Progenitor cell of endocrine pancreas (in vitro differentiated cells): ENCODE results near the gene TSFM. TPM values are rescaled to one million over a fixed set of nuclear protein-coding genes. Genes with fewer than 3 reads are reported as not detected.

Experiments used
- DNase-seq: peaks from one replicate; pipeline ENCODE4 v3.0.0; 2021; ENCODE audit warnings: low spot score; ENCODE audit not compliant: unreplicated experiment
- H3K27ac Mint-ChIP-seq: 2 replicates; pipeline ENCODE4 v1.8.0; 2021; ENCODE audit warnings: mild to moderate bottlenecking, moderate library complexity, mixed read lengths
- H3K27me3 Mint-ChIP-seq: 2 replicates; pipeline ENCODE4 v1.8.0; 2021; ENCODE audit warnings: mixed read lengths
- H3K36me3 Mint-ChIP-seq: 2 replicates; pipeline ENCODE4 v1.8.0; 2022; ENCODE audit warnings: mixed read lengths; ENCODE audit not compliant: insufficient read depth
- H3K4me1 Mint-ChIP-seq: 2 replicates; pipeline ENCODE4 v1.8.0; 2021; ENCODE audit warnings: low read depth, mixed read lengths
- H3K4me3 Mint-ChIP-seq: 2 replicates; pipeline ENCODE4 v1.8.0; 2021; ENCODE audit warnings: low read depth, mild to moderate bottlenecking, moderate library complexity, mixed read lengths
- H3K9me3 Mint-ChIP-seq: 2 replicates; pipeline ENCODE4 v1.8.0; 2021; ENCODE audit warnings: low read depth, mixed read lengths
- total RNA-seq: library from RNA; stranded (reverse); gene quantifications from 2 replicates; pipeline ENCODE4 v1.2.1, GENCODE V29; 2021
- TF ChIP-seq, protein P1 (sequence below): fragments of 200-600 bp; sonication (generic); IDR thresholded peaks from one replicate; pipeline ENCODE4 v1.5.0; 2021; ENCODE audit warnings: antibody characterized with exemption, mild to moderate bottlenecking; ENCODE audit not compliant: unreplicated experiment

Gene TSFM
- total RNA-seq, 1 donor from 2014 or later = 25.7 TPM

DNA sequence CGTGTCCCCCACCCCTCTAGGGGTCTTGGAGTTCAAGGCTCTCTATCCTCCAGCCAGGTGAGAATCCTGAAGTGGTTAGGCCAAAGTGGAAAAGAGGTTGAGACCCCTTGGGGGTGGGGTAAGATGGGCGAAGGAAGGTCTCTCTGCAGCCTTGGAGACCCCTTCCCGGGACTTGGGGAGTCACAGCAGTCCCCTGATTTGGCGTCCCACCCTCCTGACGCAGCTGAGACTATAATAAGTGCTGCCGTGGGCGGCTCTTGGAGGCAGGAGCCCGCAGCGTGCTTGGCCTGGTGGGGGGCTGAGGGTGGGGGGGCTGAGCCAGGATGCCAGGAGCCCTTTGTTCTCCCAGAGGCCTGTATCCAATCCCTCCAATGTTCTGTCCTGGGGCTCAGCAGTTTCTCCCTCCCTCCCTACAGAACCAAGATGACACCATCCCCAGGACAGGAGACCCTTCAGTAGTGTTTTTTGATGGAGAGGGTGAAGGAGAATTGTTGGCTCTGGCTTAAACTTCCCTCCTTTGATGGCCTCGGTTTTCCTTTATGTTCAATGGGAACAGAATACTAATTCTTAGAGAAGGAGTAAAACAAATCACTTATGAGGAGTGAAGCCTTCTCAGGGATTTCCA lies 42.6 kb upstream of the TSFM start:
- Mint-ChIP-seq H3K27ac (no peak overlapping the region), H3K4me1 (peaks cover 15% of the 10 kb centered on the region), H3K36me3 (no peaks in the 10 kb centered on the region), H3K4me3 (no peak overlapping the region), H3K9me3 (no peaks in the 10 kb centered on the region), H3K27me3 (peaks cover 68% of the 10 kb centered on the region)
- no peak for DNase-seq
- TF ChIP-seq, protein P1, sequence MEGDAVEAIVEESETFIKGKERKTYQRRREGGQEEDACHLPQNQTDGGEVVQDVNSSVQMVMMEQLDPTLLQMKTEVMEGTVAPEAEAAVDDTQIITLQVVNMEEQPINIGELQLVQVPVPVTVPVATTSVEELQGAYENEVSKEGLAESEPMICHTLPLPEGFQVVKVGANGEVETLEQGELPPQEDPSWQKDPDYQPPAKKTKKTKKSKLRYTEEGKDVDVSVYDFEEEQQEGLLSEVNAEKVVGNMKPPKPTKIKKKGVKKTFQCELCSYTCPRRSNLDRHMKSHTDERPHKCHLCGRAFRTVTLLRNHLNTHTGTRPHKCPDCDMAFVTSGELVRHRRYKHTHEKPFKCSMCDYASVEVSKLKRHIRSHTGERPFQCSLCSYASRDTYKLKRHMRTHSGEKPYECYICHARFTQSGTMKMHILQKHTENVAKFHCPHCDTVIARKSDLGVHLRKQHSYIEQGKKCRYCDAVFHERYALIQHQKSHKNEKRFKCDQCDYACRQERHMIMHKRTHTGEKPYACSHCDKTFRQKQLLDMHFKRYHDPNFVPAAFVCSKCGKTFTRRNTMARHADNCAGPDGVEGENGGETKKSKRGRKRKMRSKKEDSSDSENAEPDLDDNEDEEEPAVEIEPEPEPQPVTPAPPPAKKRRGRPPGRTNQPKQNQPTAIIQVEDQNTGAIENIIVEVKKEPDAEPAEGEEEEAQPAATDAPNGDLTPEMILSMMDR = no peak

DNA sequence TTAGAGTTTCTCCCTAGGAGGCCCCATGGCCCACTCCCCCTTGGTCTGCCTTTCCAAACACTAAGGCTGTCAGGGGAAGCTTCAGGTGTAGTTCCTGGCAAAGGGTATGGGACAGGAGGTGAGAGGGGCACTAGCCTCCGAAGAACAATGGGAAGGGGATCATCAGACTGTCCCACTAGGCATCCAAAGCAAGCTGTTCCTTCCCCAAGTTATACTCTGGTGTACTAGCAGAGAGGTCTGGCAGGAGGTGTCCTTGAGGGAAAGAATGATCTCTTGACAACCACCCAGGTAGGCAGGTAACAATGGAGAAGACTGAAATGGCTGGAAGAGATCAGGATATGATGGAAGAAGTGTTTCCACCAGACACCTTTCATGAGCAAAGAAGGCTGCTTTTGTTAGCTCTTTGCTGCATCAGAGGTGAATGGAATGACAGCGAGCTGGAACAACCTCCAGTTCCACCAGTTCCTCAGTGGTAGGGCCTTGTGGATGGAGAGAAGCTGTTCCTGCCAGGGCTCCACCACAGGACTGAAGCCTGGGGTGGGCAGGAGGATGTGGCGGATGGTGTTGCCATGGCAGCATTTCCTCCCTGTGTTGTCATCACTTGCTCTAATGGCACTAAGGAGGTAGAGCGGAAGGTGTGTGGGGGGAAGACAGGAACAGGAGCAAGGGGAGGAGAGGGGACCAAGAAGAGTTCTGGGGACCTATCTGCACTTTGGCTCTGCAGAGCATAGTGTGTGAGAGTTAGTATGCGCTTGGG lies 41.8 kb upstream of the TSFM start:
- Mint-ChIP-seq H3K9me3 (no peaks in the 10 kb centered on the region), H3K36me3 (no peaks in the 10 kb centered on the region), H3K4me3 (no peak overlapping the region), H3K4me1 (peaks cover 16% of the 10 kb centered on the region), H3K27ac (no peak overlapping the region), H3K27me3 (peaks cover 60% of the 10 kb centered on the region)
- DNase-seq = no peak
- TF ChIP-seq, protein P1 = no peak

DNA sequence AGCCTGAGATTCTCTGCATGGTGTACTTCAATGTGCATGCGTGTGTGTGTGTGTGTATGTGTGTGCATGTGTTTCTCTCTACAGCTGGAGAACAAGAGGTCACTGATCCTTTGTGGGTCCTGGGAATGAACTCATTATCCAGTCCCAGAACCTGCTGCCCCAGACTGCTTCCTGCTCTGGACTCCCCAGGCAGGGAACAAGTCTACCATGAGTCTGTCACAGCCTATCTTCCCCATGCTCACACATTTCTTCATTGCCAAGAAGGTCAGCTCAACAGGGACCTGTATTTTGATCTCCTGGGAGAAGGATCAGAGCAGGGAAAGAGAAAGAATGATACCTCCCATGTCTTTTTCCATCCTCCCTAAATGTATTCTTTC lies 41.2 kb upstream of the TSFM start:
- H3K4me3 Mint-ChIP-seq = no peak overlapping the region
- no peak for DNase-seq
- H3K27ac Mint-ChIP-seq = no peak overlapping the region
- H3K36me3 Mint-ChIP-seq = no peaks in the 10 kb centered on the region
- H3K9me3 Mint-ChIP-seq = no peaks in the 10 kb centered on the region
- H3K4me1 Mint-ChIP-seq = peaks cover 14% of the 10 kb centered on the region
- H3K27me3 Mint-ChIP-seq = peaks cover 56% of the 10 kb centered on the region
- TF ChIP-seq, protein P1 = no peak

DNA sequence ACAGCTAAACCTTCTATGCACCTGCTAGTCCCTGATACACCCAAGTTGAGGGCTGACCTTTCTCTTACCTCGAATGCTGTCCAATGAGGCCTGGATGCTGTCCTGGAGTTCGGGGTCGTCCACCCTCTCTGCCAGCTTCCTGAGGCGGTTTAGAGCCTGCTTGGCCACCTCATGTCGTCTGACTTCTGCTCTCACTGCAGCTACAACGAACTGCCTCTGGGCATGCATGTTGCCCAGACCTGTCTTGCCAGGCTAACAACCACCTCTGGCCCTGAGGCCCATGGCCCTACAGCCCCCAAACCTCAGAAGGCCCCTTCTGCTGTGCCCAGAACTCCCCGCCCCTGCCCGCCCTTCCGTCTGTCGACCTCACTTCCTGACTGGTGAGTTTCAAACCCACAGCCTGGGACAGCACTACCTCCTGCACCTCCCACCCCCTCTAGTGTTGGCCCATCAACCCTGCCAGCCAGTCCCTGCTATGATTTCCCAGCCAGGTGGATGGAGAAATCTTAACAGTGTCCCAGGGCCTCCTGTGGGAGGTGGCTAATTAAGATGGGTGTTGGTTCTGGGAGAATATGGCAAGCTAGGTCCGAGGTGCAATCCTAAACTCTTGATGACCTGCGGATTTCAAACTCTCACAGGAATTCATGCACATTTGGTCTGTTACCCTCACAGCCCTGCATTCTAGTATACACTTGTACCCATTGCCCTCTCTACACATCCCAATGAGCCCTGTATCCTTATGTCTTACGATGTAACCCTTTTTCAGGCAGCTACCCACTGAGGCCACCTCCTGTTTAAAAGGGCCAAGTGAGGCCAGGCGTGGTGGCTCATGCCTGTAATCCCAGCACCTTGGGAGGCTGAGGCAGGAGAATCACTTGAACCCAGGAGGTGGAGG lies 40.5 kb upstream of the TSFM start:
- TF ChIP-seq, protein P1 = no peak
- DNase-seq = no peak
- Mint-ChIP-seq H3K27ac (no peak overlapping the region), H3K4me1 (peaks cover 9% of the 10 kb centered on the region), H3K27me3 (peaks cover 49% of the 10 kb centered on the region), H3K9me3 (no peaks in the 10 kb centered on the region), H3K36me3 (peaks cover under 1% of the 10 kb centered on the region), H3K4me3 (no peak overlapping the region)

DNA sequence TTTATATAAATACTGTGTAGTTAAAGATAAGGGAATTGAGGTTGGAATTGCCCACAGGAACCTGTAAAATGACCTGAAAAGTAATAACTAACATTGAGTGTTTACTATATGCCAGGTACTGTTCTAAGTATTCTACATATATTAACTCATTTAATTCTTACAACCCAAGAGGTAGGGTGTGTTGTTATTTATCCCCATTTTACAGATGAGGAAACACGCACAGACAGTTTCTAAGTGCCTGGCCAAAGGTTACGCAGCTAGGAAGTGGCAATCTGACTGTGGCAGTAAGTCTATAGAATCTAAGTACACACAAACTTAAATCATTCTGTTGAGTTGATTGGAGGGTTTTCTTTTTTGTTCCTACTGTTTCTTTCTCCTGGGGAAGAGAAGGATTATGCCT lies 38.8 kb upstream of the TSFM start:
- Mint-ChIP-seq H3K27ac (no peak overlapping the region), H3K4me1 (peaks cover 9% of the 10 kb centered on the region), H3K27me3 (peaks cover 48% of the 10 kb centered on the region), H3K36me3 (peaks cover 8% of the 10 kb centered on the region), H3K4me3 (peak overlapping the region; percentile 93), H3K9me3 (no peaks in the 10 kb centered on the region)
- DNase-seq = no peak
- TF ChIP-seq, protein P1 = no peak
